WTC11 (cell line): ENCODE data around the gene COL25A1. TPM values are rescaled to one million over a fixed set of nuclear protein-coding genes. Genes with fewer than 3 reads are reported as not detected.

ENCODE experiments used
- ATAC-seq: fragments of 200-7000 bp; cut with Tn5 transposase; 2 replicates; pipeline ENCODE4 v1.10.0; 2021; ENCODE audit warnings: mild to moderate bottlenecking, moderate library complexity
- CTCF ChIA-PET: fragments of 300-600 bp; sonication (Branson Sonifier 250); formaldehyde crosslinking; loops from one replicate; lab custom pipeline; 2021; ENCODE audit warnings: antibody characterized with exemption; lab: Charles Lee
- POLR2A ChIA-PET: fragments of 350-600 bp; sonication (Branson Sonifier 250); formaldehyde crosslinking; loops from one replicate; lab custom pipeline; 2021; ENCODE audit warnings: antibody characterized with exemption; lab: Charles Lee
- DNase-seq: peaks from one replicate; pipeline ENCODE4 v3.0.0; 2021; ENCODE audit warnings: low spot score
- H3K27ac Mint-ChIP-seq: 2 replicates; pipeline ENCODE4 v1.8.0; 2021; ENCODE audit warnings: mixed read lengths
- H3K27me3 Mint-ChIP-seq: 2 replicates; pipeline ENCODE4 v1.8.0; 2021; ENCODE audit warnings: low read depth, mild to moderate bottlenecking, moderate library complexity, mixed read lengths
- H3K36me3 Mint-ChIP-seq: 2 replicates; pipeline ENCODE4 v1.8.0; 2021; ENCODE audit warnings: mixed read lengths
- H3K4me1 Mint-ChIP-seq: 2 replicates; pipeline ENCODE4 v1.8.0; 2022; ENCODE audit warnings: mixed read lengths
- H3K4me3 Mint-ChIP-seq: 2 replicates; pipeline ENCODE4 v1.8.0; 2021; ENCODE audit warnings: mild to moderate bottlenecking, moderate library complexity, mixed read lengths
- H3K9me3 Mint-ChIP-seq: 2 replicates; pipeline ENCODE4 v1.8.0; 2021; ENCODE audit warnings: mixed read lengths
- ATF6 ChIP-seq: sonication (generic); formaldehyde crosslinking; IDR thresholded peaks from 2 replicates; pipeline ENCODE4 v1.8.1; 2023; ENCODE audit warnings: mild to moderate bottlenecking, missing genetic modification reagents
- CBFB ChIP-seq: sonication (generic); formaldehyde crosslinking; IDR thresholded peaks from 2 replicates; pipeline ENCODE4 v1.8.1; 2022; ENCODE audit warnings: mild to moderate bottlenecking, low read depth, missing genetic modification reagents
- CTCF ChIP-seq: fragments of 200-600 bp; IDR thresholded peaks from 2 replicates; pipeline ENCODE4 v1.8.0; 2022; ENCODE audit warnings: antibody characterized with exemption
- ELF4 ChIP-seq: sonication (generic); formaldehyde crosslinking; IDR thresholded peaks from 2 replicates; pipeline ENCODE4 v1.8.1; 2022; ENCODE audit warnings: low read depth, mild to moderate bottlenecking, moderate library complexity, missing genetic modification reagents
- ETV6 ChIP-seq: sonication (generic); formaldehyde crosslinking; IDR thresholded peaks from 2 replicates; pipeline ENCODE4 v1.8.1; 2022; ENCODE audit warnings: mild to moderate bottlenecking, missing genetic modification reagents
- FOXP4 ChIP-seq: sonication (generic); formaldehyde crosslinking; IDR thresholded peaks from 2 replicates; pipeline ENCODE4 v1.8.0; 2022; ENCODE audit warnings: mild to moderate bottlenecking, missing genetic modification reagents
- GRHL2 ChIP-seq: fragments of 250-450 bp; sonication (Bioruptor Pico); IDR thresholded peaks from 2 replicates; pipeline ENCODE4 v1.8.0; 2022; ENCODE audit warnings: mild to moderate bottlenecking, moderate library complexity; ENCODE audit not compliant: insufficient replicate concordance, severe bottlenecking
- HMGA2 ChIP-seq: fragments of 250-450 bp; sonication (Bioruptor Pico); IDR thresholded peaks from 2 replicates; pipeline ENCODE4 v1.4.0; 2021; ENCODE audit warnings: mild to moderate bottlenecking, moderate library complexity
- MLX ChIP-seq: sonication (generic); formaldehyde crosslinking; IDR thresholded peaks from 2 replicates; pipeline ENCODE4 v1.8.1; 2023; ENCODE audit warnings: mild to moderate bottlenecking, missing genetic modification reagents, moderate library complexity
- NFYB ChIP-seq: sonication (generic); formaldehyde crosslinking; conservative IDR thresholded peaks from 2 replicates; pipeline ENCODE4 v1.8.0; 2022; ENCODE audit warnings: low read depth, missing genetic modification reagents
- NR1H2 ChIP-seq: sonication (generic); formaldehyde crosslinking; IDR thresholded peaks from 2 replicates; pipeline ENCODE4 v1.9.0; 2021; ENCODE audit warnings: mild to moderate bottlenecking, moderate library complexity, missing genetic modification reagents
- OVOL2 ChIP-seq: fragments of 250-450 bp; sonication (Bioruptor Pico); IDR thresholded peaks from 2 replicates; pipeline ENCODE4 v1.9.0; 2021; ENCODE audit warnings: mild to moderate bottlenecking, borderline replicate concordance
- PRRX2 ChIP-seq: fragments of 250-450 bp; sonication (Bioruptor Pico); IDR thresholded peaks from 2 replicates; pipeline ENCODE4 v1.8.0; 2021; ENCODE audit warnings: mild to moderate bottlenecking
- USF2 ChIP-seq: sonication (generic); formaldehyde crosslinking; IDR thresholded peaks from 2 replicates; pipeline ENCODE4 v1.8.1; 2023; ENCODE audit warnings: mild to moderate bottlenecking, missing genetic modification reagents, moderate library complexity
- ZBTB43 ChIP-seq: sonication (generic); formaldehyde crosslinking; IDR thresholded peaks from 2 replicates; pipeline ENCODE4 v1.8.1; 2023; ENCODE audit warnings: mild to moderate bottlenecking, missing genetic modification reagents
- ZNF416 ChIP-seq: fragments of 250-450 bp; sonication (Bioruptor Pico); IDR thresholded peaks from 2 replicates; pipeline ENCODE4 v1.9.0; 2021; ENCODE audit warnings: mild to moderate bottlenecking, inconsistent platforms
- ZNF423 ChIP-seq: fragments of 250-450 bp; sonication (Bioruptor Pico); IDR thresholded peaks from 2 replicates; pipeline ENCODE4 v2.1.2; 2022; ENCODE audit warnings: mild to moderate bottlenecking, moderate library complexity
- ZSCAN18 ChIP-seq: fragments of 250-450 bp; sonication (Bioruptor Pico); IDR thresholded peaks from 2 replicates; pipeline ENCODE4 v2.1.2; 2022; ENCODE audit warnings: mild to moderate bottlenecking, moderate library complexity
- total RNA-seq: library from RNA; stranded (reverse); gene quantifications from 3 replicates; pipeline ENCODE4 v1.2.3, GENCODE V29; 2021

The COL25A1 gene
- total RNA-seq, 1 experiment from 2014 or later: 6.6 TPM

GRCh38 chr4:108954880-108955279 lies 347.6 kb downstream of the COL25A1 start:
- Mint-ChIP-seq H3K36me3 (no peaks in the 10 kb centered on the region), H3K4me3 (no peak overlapping the region)
- POLR2A ChIA-PET: no interaction called here
- TF ChIP-seq ZNF416 (CRISPR knock-in tag) (no peak), ATF6 (no peak), HMGA2 (CRISPR knock-in tag) (no peak), CBFB (CRISPR knock-in tag) (no peak)
- TF ChIP-seq, all 79 proteins: peak for 0
- no peak overlapping the region for H3K27ac Mint-ChIP-seq
- CTCF ChIA-PET: no interaction called here
- peaks cover 20% of the 10 kb centered on the region for H3K4me1 Mint-ChIP-seq
- DNase-seq (no peak), ATAC-seq (no peak)
- H3K9me3 Mint-ChIP-seq: peaks cover 3% of the 10 kb centered on the region; the same call in 1 of the 2 replicates
- H3K27me3 Mint-ChIP-seq: no peaks in the 10 kb centered on the region

- Mint-ChIP-seq H3K4me3 (no peak overlapping the region), H3K9me3 (peaks cover 3% of the 10 kb centered on the region; the same call in 1 of the 2 replicates), H3K27ac (peak overlapping the region; percentile 22; the same call in 1 of the 2 replicates), H3K36me3 (no peaks in the 10 kb centered on the region), H3K27me3 (no peaks in the 10 kb centered on the region), H3K4me1 (peaks cover 16% of the 10 kb centered on the region)
- CTCF ChIA-PET: no interaction called here
- POLR2A ChIA-PET: no interaction called here
- ATAC-seq: no peak
- TF ChIP-seq ELF4: no peak
- TF ChIP-seq PRRX2 (CRISPR knock-in tag): no peak
- no peak for TF ChIP-seq ZBTB43 (CRISPR knock-in tag)
- no peak for TF ChIP-seq NFYB (CRISPR knock-in tag)
- no peak for TF ChIP-seq GRHL2 (CRISPR knock-in tag)
- TF ChIP-seq OVOL2 (CRISPR knock-in tag): no peak
- DNase-seq: no peak
Measured at GRCh38 chr4:108953941-108954340, 348.5 kb downstream of the COL25A1 start.

- Mint-ChIP-seq H3K27ac (no peak overlapping the region), H3K27me3 (no peaks in the 10 kb centered on the region), H3K4me1 (peaks cover 16% of the 10 kb centered on the region), H3K4me3 (no peak overlapping the region), H3K36me3 (no peaks in the 10 kb centered on the region), H3K9me3 (peaks cover 3% of the 10 kb centered on the region; the same call in 1 of the 2 replicates)
- DNase-seq (no peak), ATAC-seq (no peak)
- ChIA-PET CTCF (no interaction called here), POLR2A (no interaction called here)
- TF ChIP-seq ZSCAN18 (no peak), ZNF423 (CRISPR knock-in tag) (no peak), NR1H2 (CRISPR knock-in tag) (no peak), MLX (no peak), FOXP4 (CRISPR knock-in tag) (no peak), ETV6 (CRISPR knock-in tag) (no peak), ZBTB43 (CRISPR knock-in tag) (no peak), CTCF (no peak), NFYB (CRISPR knock-in tag) (no peak), USF2 (no peak)
Measured at GRCh38 chr4:108950158-108950915, 352.1 kb downstream of the COL25A1 start.
